Hepatocyte (in vitro differentiated cells): Measurements from ENCODE around the gene RASAL3. TPM values are rescaled to one million over a fixed set of nuclear protein-coding genes. Genes with fewer than 3 reads are reported as not detected.

Source experiments
- DNase-seq: peaks from one replicate; pipeline ENCODE4 v3.0.0-alpha.2; 2016; ENCODE audit warnings: low spot score
- H2AFZ ChIP-seq: fragments of 200-600 bp; sonication (generic); 2 replicates; pipeline ENCODE4 v1.6.0; 2016; ENCODE audit warnings: antibody characterized with exemption, mild to moderate bottlenecking
- H3K27ac ChIP-seq: fragments of 200-600 bp; sonication (generic); 2 replicates; pipeline ENCODE4 v1.5.1; 2016; ENCODE audit warnings: mild to moderate bottlenecking
- H3K27me3 ChIP-seq: fragments of 200-600 bp; sonication (generic); 2 replicates; pipeline ENCODE4 v1.6.1; 2016
- H3K36me3 ChIP-seq: fragments of 200-600 bp; sonication (generic); replicated peaks from 2 replicates; pipeline ENCODE4 v1.5.1; 2016; ENCODE audit warnings: low read depth; ENCODE audit not compliant: insufficient read depth
- H3K4me1 ChIP-seq: fragments of 200-600 bp; sonication (generic); 2 replicates; pipeline ENCODE4 v1.5.1; 2016; ENCODE audit warnings: mild to moderate bottlenecking, moderate library complexity; ENCODE audit not compliant: insufficient read depth
- H3K4me2 ChIP-seq: fragments of 200-600 bp; sonication (generic); 2 replicates; pipeline ENCODE4 v1.6.0; 2016
- H3K4me3 ChIP-seq: fragments of 200-600 bp; sonication (generic); 2 replicates; pipeline ENCODE4 v1.5.1; 2016; ENCODE audit warnings: mild to moderate bottlenecking
- H3K79me2 ChIP-seq: fragments of 200-600 bp; sonication (generic); 2 replicates; pipeline ENCODE4 v1.6.0; 2017; ENCODE audit warnings: mild to moderate bottlenecking
- H3K9me2 ChIP-seq: fragments of 200-600 bp; sonication (generic); replicated peaks from 2 replicates; pipeline ENCODE4 v1.6.0; 2017; ENCODE audit warnings: mild to moderate bottlenecking; ENCODE audit not compliant: insufficient read depth
- H3K9me3 ChIP-seq: fragments of 200-600 bp; sonication (generic); 2 replicates; pipeline ENCODE4 v1.5.1; 2016; ENCODE audit warnings: low read depth, mild to moderate bottlenecking
- H4K20me1 ChIP-seq: fragments of 200-600 bp; sonication (generic); 2 replicates; pipeline ENCODE4 v1.6.0; 2016; ENCODE audit warnings: mild to moderate bottlenecking; ENCODE audit not compliant: insufficient read depth, poor library complexity, severe bottlenecking
- CTCF ChIP-seq: fragments of 200-600 bp; sonication (generic); IDR thresholded peaks from 2 replicates; pipeline ENCODE4 v1.5.1; 2016; ENCODE audit warnings: antibody characterized with exemption, mild to moderate bottlenecking; ENCODE audit not compliant: poor library complexity
- EZH2 ChIP-seq: fragments of 200-600 bp; sonication (generic); IDR thresholded peaks from 2 replicates; pipeline ENCODE4 v1.6.1; 2016; ENCODE audit warnings: antibody characterized with exemption, mild to moderate bottlenecking, borderline replicate concordance
- EZH2phosphoT487 ChIP-seq: fragments of 200-600 bp; sonication (generic); IDR thresholded peaks from one replicate; pipeline ENCODE4 v1.6.1; 2018; ENCODE audit warnings: antibody characterized with exemption, mild to moderate bottlenecking, low read depth, moderate library complexity; ENCODE audit not compliant: unreplicated experiment, severe bottlenecking
- WGBS: methylation state at CpG from one replicate; pipeline ENCODE4 v1.1.6; 2016; ENCODE audit warnings: low lambda C conversion rate; ENCODE audit errors: missing lambda C conversion rate; 5-methylcytosine and 5-hydroxymethylcytosine counted together
- polyA plus RNA-seq: library from polyadenylated mRNA; unstranded; fragments of >200 nt; fragmentation: Nextera tagmentation; extraction: Ambion mirVana; gene quantifications from 2 replicates; pipeline ENCODE4 v1.2.1, GENCODE V29; 2016
- total RNA-seq: library from RNA; depleted of rRNA; stranded (reverse); fragments of >200 nt; gene quantifications from 2 replicates; pipeline ENCODE4 v1.2.3, GENCODE V29; 2014

Gene RASAL3
- total and polyA plus RNA-seq, 2 experiments from 2014 or later, result 0.07 to 0.23 TPM

GRCh38 chr19:15479391-15480345, 15.3 kb upstream of the RASAL3 start, which contains the start of gene PGLYRP2:
TSS of gene PGLYRP2 (minus strand) at chr19:15479501. CDS start at chr19:15479371, 130 bp downstream.
- no peaks in the 10 kb centered on the region for H3K36me3 ChIP-seq
- H4K20me1 ChIP-seq, result no peaks in the 10 kb centered on the region
- H3K27me3 ChIP-seq, result no peaks in the 10 kb centered on the region
- H3K9me3 ChIP-seq, result no peaks in the 10 kb centered on the region
- no peak within 1 kb of the TSS for H3K4me2 ChIP-seq
- WGBS, result 88% methylated on average over 16 of the region's 16 CpGs
- no peak for DNase-seq
- no peaks in the 10 kb centered on the region for H3K79me2 ChIP-seq
- H3K4me1 ChIP-seq, result no peaks in the 10 kb centered on the region
- H3K9me2 ChIP-seq, result no peaks in the 10 kb centered on the region
- no peak within 1 kb of the TSS for H3K27ac ChIP-seq
- no peak within 1 kb of the TSS for H3K4me3 ChIP-seq
- H2AFZ ChIP-seq, result no peak within 1 kb of the TSS
- TF ChIP-seq CTCF (no peak), EZH2 (no peak), EZH2phosphoT487 (no peak)

- Histone ChIP-seq H3K4me2 (no peak overlapping the region), H3K9me2 (no peaks in the 10 kb centered on the region), H3K79me2 (no peaks in the 10 kb centered on the region), H4K20me1 (no peaks in the 10 kb centered on the region), H3K27ac (no peak overlapping the region), H2AFZ (no peak overlapping the region), H3K36me3 (no peaks in the 10 kb centered on the region), H3K4me1 (no peaks in the 10 kb centered on the region), H3K9me3 (no peaks in the 10 kb centered on the region), H3K27me3 (no peaks in the 10 kb centered on the region), H3K4me3 (no peak overlapping the region)
- no peak for DNase-seq
- 78% methylated on average over 5 of the region's 5 CpGs for WGBS
- no peak for TF ChIP-seq EZH2phosphoT487
- no peak for TF ChIP-seq CTCF
- TF ChIP-seq EZH2, result no peak
Measured at GRCh38 chr19:15476325-15476724, 12.0 kb upstream of the RASAL3 start.

GRCh38 chr19:15475611-15476010, 11.3 kb upstream of the RASAL3 start:
- no peak for DNase-seq
- Histone ChIP-seq H3K4me1 (no peaks in the 10 kb centered on the region), H3K9me2 (no peaks in the 10 kb centered on the region), H2AFZ (no peak overlapping the region), H4K20me1 (no peaks in the 10 kb centered on the region), H3K27ac (no peak overlapping the region), H3K27me3 (no peaks in the 10 kb centered on the region), H3K79me2 (no peaks in the 10 kb centered on the region), H3K4me3 (no peak overlapping the region), H3K4me2 (no peak overlapping the region), H3K36me3 (no peaks in the 10 kb centered on the region), H3K9me3 (no peaks in the 10 kb centered on the region)
- no peak for TF ChIP-seq EZH2phosphoT487
- no peak for TF ChIP-seq CTCF
- TF ChIP-seq EZH2, result no peak
- WGBS, result 91% methylated on average over 10 of the region's 10 CpGs
